DOHH2 (cell line): Measurements from ENCODE around the gene MED20.

Source experiments
- EZH2phosphoT487 ChIP-seq: fragments of 200-600 bp; sonication (generic); IDR thresholded peaks from 2 replicates; pipeline ENCODE4 v1.6.1; 2017; ENCODE audit warnings: borderline replicate concordance, mild to moderate bottlenecking, antibody characterized with exemption, low read length, moderate library complexity, mixed read lengths
- TF ChIP-seq, protein P1 (sequence below): fragments of 200-600 bp; sonication (generic); IDR thresholded peaks from one replicate; pipeline ENCODE4 v1.5.1; 2014; ENCODE audit warnings: antibody characterized with exemption, mild to moderate bottlenecking, low read depth, low read length; ENCODE audit not compliant: poor library complexity, severe bottlenecking

GRCh38 chr6:41884957-41885356 lies 36.0 kb downstream of the MED20 start:
- TF ChIP-seq, protein P1, sequence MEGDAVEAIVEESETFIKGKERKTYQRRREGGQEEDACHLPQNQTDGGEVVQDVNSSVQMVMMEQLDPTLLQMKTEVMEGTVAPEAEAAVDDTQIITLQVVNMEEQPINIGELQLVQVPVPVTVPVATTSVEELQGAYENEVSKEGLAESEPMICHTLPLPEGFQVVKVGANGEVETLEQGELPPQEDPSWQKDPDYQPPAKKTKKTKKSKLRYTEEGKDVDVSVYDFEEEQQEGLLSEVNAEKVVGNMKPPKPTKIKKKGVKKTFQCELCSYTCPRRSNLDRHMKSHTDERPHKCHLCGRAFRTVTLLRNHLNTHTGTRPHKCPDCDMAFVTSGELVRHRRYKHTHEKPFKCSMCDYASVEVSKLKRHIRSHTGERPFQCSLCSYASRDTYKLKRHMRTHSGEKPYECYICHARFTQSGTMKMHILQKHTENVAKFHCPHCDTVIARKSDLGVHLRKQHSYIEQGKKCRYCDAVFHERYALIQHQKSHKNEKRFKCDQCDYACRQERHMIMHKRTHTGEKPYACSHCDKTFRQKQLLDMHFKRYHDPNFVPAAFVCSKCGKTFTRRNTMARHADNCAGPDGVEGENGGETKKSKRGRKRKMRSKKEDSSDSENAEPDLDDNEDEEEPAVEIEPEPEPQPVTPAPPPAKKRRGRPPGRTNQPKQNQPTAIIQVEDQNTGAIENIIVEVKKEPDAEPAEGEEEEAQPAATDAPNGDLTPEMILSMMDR: no peak
- no peak for TF ChIP-seq EZH2phosphoT487
